Measurements from ENCODE around the gene C1QTNF6. TPM values are rescaled to one million over a fixed set of nuclear protein-coding genes. Genes with fewer than 3 reads are reported as not detected.

C1QTNF6 gene
- polyA plus RNA-seq, 2 of the 4 experiments (the other 2 are of a cell fraction): 18.6 to 24.5 TPM

GRCh38 chr22:37165066-37165465 lies 23.0 kb downstream of the C1QTNF6 start:
- Histone ChIP-seq H3K4me2 (no peak overlapping the region), H3K4me1 (peaks cover 35% of the 10 kb centered on the region), H3K9me3 (peaks cover 5% of the 10 kb centered on the region; the same call in 1 of the 3 replicates), H3K4me3 (no peak overlapping the region), H3K27ac (peak overlapping the region in 1 of 2 experiments; percentile 87; a peak in 3 of 6 replicates)
- ChIA-PET POLR2A (no interaction called here), CTCF (interaction anchor here (0.6 to 9.6 kb wide), 12 partner anchors 8 to 38 kb away, joined by 3 to 126 read pairs (median 8); no protein-coding TSS in a partner anchor)
- WGBS (ENCODE audit: missing lambda C conversion rate): 91% methylated on average over 7 of the region's 9 CpGs
- DNase-seq (ENCODE audit: low read depth in 1 of 2, low spot score in 1 of 2) (no peak), ATAC-seq (no peak), FAIRE-seq (no peak)
- TF ChIP-seq CBX8 (IDR thresholded peaks at IDR 0.05) (no peak), MYC (IDR thresholded peaks at IDR 0.05; ENCODE audit: borderline replicate concordance, low read length) (no peak), FOSL2 (IDR thresholded peaks at IDR 0.05) (no peak), FOSL2 (CRISPR knock-in tag; IDR thresholded peaks at IDR 0.05) (no peak), HES2 (IDR thresholded peaks at IDR 0.05) (no peak), MAZ (IDR thresholded peaks at IDR 0.05; ENCODE audit: borderline replicate concordance, low read depth, low read length) (no peak), ZC3H11A (IDR thresholded peaks at IDR 0.05) (no peak), ZSCAN20 (CRISPR knock-in tag; IDR thresholded peaks at IDR 0.05) (no peak), FOXS1 (CRISPR knock-in tag; IDR thresholded peaks at IDR 0.05) (no peak), ESRRA (IDR thresholded peaks at IDR 0.05; ENCODE audit: borderline replicate concordance, low read length) (no peak), RAD21 (conservative IDR thresholded peaks at IDR 0.05 in 1 of 2, IDR thresholded peaks at IDR 0.05 in 1 of 2) (no peak), KDM5A (IDR thresholded peaks at IDR 0.05) (no peak), NFE2L2 (conservative IDR thresholded peaks at IDR 0.05; ENCODE audit: low read length) (no peak), CBX2 (IDR thresholded peaks at IDR 0.05; ENCODE audit: borderline replicate concordance, low read depth) (no peak), CEBPB (IDR thresholded peaks at IDR 0.05) (no peak), HDAC2 (IDR thresholded peaks at IDR 0.05) (no peak), CHD2 (IDR thresholded peaks at IDR 0.05; ENCODE audit: low read length, partially characterized antibody) (no peak), PHF8 (IDR thresholded peaks at IDR 0.05; ENCODE audit: borderline replicate concordance, low read depth) (no peak), CHD4 (IDR thresholded peaks at IDR 0.05; ENCODE audit: borderline replicate concordance) (no peak), GATA3 (IDR thresholded peaks at IDR 0.05; ENCODE audit: borderline replicate concordance) (no peak)
- TF ChIP-seq, protein P1, sequence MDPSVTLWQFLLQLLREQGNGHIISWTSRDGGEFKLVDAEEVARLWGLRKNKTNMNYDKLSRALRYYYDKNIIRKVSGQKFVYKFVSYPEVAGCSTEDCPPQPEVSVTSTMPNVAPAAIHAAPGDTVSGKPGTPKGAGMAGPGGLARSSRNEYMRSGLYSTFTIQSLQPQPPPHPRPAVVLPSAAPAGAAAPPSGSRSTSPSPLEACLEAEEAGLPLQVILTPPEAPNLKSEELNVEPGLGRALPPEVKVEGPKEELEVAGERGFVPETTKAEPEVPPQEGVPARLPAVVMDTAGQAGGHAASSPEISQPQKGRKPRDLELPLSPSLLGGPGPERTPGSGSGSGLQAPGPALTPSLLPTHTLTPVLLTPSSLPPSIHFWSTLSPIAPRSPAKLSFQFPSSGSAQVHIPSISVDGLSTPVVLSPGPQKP (IDR thresholded peaks at IDR 0.05; ENCODE audit: low read depth, low read length): no peak

GRCh38 chr22:37164505-37164887 lies 23.6 kb downstream of the C1QTNF6 start:
- TF ChIP-seq EP300 (IDR thresholded peaks at IDR 0.05): no peak
- TF ChIP-seq MAZ (IDR thresholded peaks at IDR 0.05; ENCODE audit: borderline replicate concordance, low read depth, low read length): no peak
- TF ChIP-seq MAFK (IDR thresholded peaks at IDR 0.05; ENCODE audit: partially characterized antibody): no peak
- TF ChIP-seq BHLHE40 (IDR thresholded peaks at IDR 0.05; ENCODE audit: low read depth, low read length): no peak
- TF ChIP-seq POLR2AphosphoS2 (conservative IDR thresholded peaks at IDR 0.05; ENCODE audit: low read length): no peak
- TF ChIP-seq KDM1A (IDR thresholded peaks at IDR 0.05; ENCODE audit: low read depth): no peak
- POLR2A ChIA-PET: no interaction called here
- FAIRE-seq: no peak

More at GRCh38 chr22:37164505-37164887, 23.6 kb downstream of the C1QTNF6 start:
- CTCF ChIA-PET: interaction anchor here (1.7 to 9.6 kb wide), 3 partner anchors 13 to 35 kb away, joined by 8 to 126 read pairs (median 32); no protein-coding TSS in a partner anchor
- Histone ChIP-seq H3K4me2 (no peak overlapping the region), H3K27ac (peak overlapping the region in 1 of 2 experiments; percentile 87; a peak in 2 of 6 replicates), H3K9me3 (peaks cover 5% of the 10 kb centered on the region; the same call in 1 of the 3 replicates), H3K4me3 (no peak overlapping the region), H3K4me1 (peaks cover 31% of the 10 kb centered on the region)
- WGBS (ENCODE audit: missing lambda C conversion rate): 64% methylated on average over 4 of the region's 5 CpGs
- no peak for ATAC-seq
- no peak for DNase-seq (ENCODE audit: low read depth in 1 of 2, low spot score in 1 of 2)

Data from A549 (cell line).